WTC11 (cell line): ENCODE measurements around the gene EGFR. TPM values are rescaled to one million over a fixed set of nuclear protein-coding genes. Genes with fewer than 3 reads are reported as not detected.

ENCODE experiments used
- ATAC-seq: fragments of 200-7000 bp; cut with Tn5 transposase; 2 replicates; pipeline ENCODE4 v1.10.0; 2021; ENCODE audit warnings: mild to moderate bottlenecking, moderate library complexity
- CTCF ChIA-PET: fragments of 300-600 bp; sonication (Branson Sonifier 250); formaldehyde crosslinking; loops from one replicate; lab custom pipeline; 2021; ENCODE audit warnings: antibody characterized with exemption; lab: Charles Lee
- POLR2A ChIA-PET: fragments of 350-600 bp; sonication (Branson Sonifier 250); formaldehyde crosslinking; loops from one replicate; lab custom pipeline; 2021; ENCODE audit warnings: antibody characterized with exemption; lab: Charles Lee
- DNase-seq: peaks from one replicate; pipeline ENCODE4 v3.0.0; 2021; ENCODE audit warnings: low spot score
- H3K27ac Mint-ChIP-seq: 2 replicates; pipeline ENCODE4 v1.8.0; 2021; ENCODE audit warnings: mixed read lengths
- H3K27me3 Mint-ChIP-seq: 2 replicates; pipeline ENCODE4 v1.8.0; 2021; ENCODE audit warnings: low read depth, mild to moderate bottlenecking, moderate library complexity, mixed read lengths
- H3K36me3 Mint-ChIP-seq: 2 replicates; pipeline ENCODE4 v1.8.0; 2021; ENCODE audit warnings: mixed read lengths
- H3K4me1 Mint-ChIP-seq: 2 replicates; pipeline ENCODE4 v1.8.0; 2022; ENCODE audit warnings: mixed read lengths
- H3K4me3 Mint-ChIP-seq: 2 replicates; pipeline ENCODE4 v1.8.0; 2021; ENCODE audit warnings: mild to moderate bottlenecking, moderate library complexity, mixed read lengths
- H3K9me3 Mint-ChIP-seq: 2 replicates; pipeline ENCODE4 v1.8.0; 2021; ENCODE audit warnings: mixed read lengths
- FOXP1 ChIP-seq: sonication (generic); formaldehyde crosslinking; IDR thresholded peaks from 2 replicates; pipeline ENCODE4 v1.8.0; 2022; ENCODE audit warnings: missing genetic modification reagents, mild to moderate bottlenecking, moderate library complexity, borderline replicate concordance
- JAZF1 ChIP-seq: fragments of 250-450 bp; sonication (Bioruptor Pico); IDR thresholded peaks from 2 replicates; pipeline ENCODE4 v1.9.0; 2021; ENCODE audit warnings: moderate library complexity, mild to moderate bottlenecking, inconsistent platforms
- JUN ChIP-seq: sonication (generic); formaldehyde crosslinking; IDR thresholded peaks from 2 replicates; pipeline ENCODE4 v1.8.0; 2023; ENCODE audit warnings: mild to moderate bottlenecking, missing genetic modification reagents
- NFE2L1 ChIP-seq: sonication (generic); formaldehyde crosslinking; IDR thresholded peaks from 2 replicates; pipeline ENCODE4 v1.8.1; 2023; ENCODE audit warnings: missing genetic modification reagents
- NR2C2 ChIP-seq: sonication (generic); formaldehyde crosslinking; IDR thresholded peaks from 2 replicates; pipeline ENCODE4 v1.8.0; 2022; ENCODE audit warnings: mild to moderate bottlenecking, missing genetic modification reagents
- TEAD1 ChIP-seq: sonication (generic); formaldehyde crosslinking; IDR thresholded peaks from 2 replicates; pipeline ENCODE4 v1.8.0; 2022; ENCODE audit warnings: mild to moderate bottlenecking, missing genetic modification reagents
- ZNF121 ChIP-seq: sonication (generic); formaldehyde crosslinking; IDR thresholded peaks from 2 replicates; pipeline ENCODE4 v1.8.0; 2023; ENCODE audit warnings: missing genetic modification reagents
- ZNF317 ChIP-seq: sonication (generic); formaldehyde crosslinking; IDR thresholded peaks from 2 replicates; pipeline ENCODE4 v1.8.1; 2023; ENCODE audit warnings: low read depth, mild to moderate bottlenecking, moderate library complexity, missing genetic modification reagents, borderline replicate concordance
- ZNF671 ChIP-seq: fragments of 250-450 bp; sonication (Bioruptor Pico); IDR thresholded peaks from 2 replicates; pipeline ENCODE4 v1.8.0; 2021; ENCODE audit warnings: mild to moderate bottlenecking
- total RNA-seq: library from RNA; stranded (reverse); gene quantifications from 3 replicates; pipeline ENCODE4 v1.2.3, GENCODE V29; 2021
- TF ChIP-seq, protein P1 (sequence below): sonication (generic); formaldehyde crosslinking; IDR thresholded peaks from 2 replicates; pipeline ENCODE4 v1.8.1; 2022; ENCODE audit warnings: mild to moderate bottlenecking, missing genetic modification reagents, moderate library complexity, borderline replicate concordance
- TF ChIP-seq, protein P2 (sequence below): fragments of 250-450 bp; sonication (Bioruptor Pico); IDR thresholded peaks from 2 replicates; pipeline ENCODE4 v1.9.0; 2021; ENCODE audit warnings: mild to moderate bottlenecking
- TF ChIP-seq, protein P3 (sequence below): fragments of 250-450 bp; sonication (Bioruptor Pico); IDR thresholded peaks from 2 replicates; pipeline ENCODE4 v1.9.0; 2021; ENCODE audit warnings: mild to moderate bottlenecking, borderline replicate concordance
- TF ChIP-seq, protein P4 (sequence below): sonication (generic); formaldehyde crosslinking; conservative IDR thresholded peaks from 2 replicates; pipeline ENCODE4 v1.8.1; 2022; ENCODE audit warnings: mild to moderate bottlenecking, missing genetic modification reagents
- TF ChIP-seq, protein P5 (sequence below): sonication (generic); formaldehyde crosslinking; IDR thresholded peaks from 2 replicates; pipeline ENCODE4 v1.8.0; 2022; ENCODE audit warnings: mild to moderate bottlenecking, missing genetic modification reagents
- TF ChIP-seq, protein P6 (sequence below): fragments of 250-450 bp; sonication (Bioruptor Pico); IDR thresholded peaks from 2 replicates; pipeline ENCODE4 v2.1.2; 2022; ENCODE audit warnings: mild to moderate bottlenecking, moderate library complexity
- TF ChIP-seq, protein P7 (sequence below): fragments of 250-450 bp; sonication (Bioruptor Pico); conservative IDR thresholded peaks from 2 replicates; pipeline ENCODE4 v1.9.0; 2021; ENCODE audit warnings: mild to moderate bottlenecking
- TF ChIP-seq, protein P8 (sequence below): sonication (generic); formaldehyde crosslinking; IDR thresholded peaks from 2 replicates; pipeline ENCODE4 v1.8.1; 2022; ENCODE audit warnings: low read depth, missing genetic modification reagents, borderline replicate concordance

EGFR gene
- total RNA-seq, 1 experiment from 2014 or later, result 5.9 TPM

DNA sequence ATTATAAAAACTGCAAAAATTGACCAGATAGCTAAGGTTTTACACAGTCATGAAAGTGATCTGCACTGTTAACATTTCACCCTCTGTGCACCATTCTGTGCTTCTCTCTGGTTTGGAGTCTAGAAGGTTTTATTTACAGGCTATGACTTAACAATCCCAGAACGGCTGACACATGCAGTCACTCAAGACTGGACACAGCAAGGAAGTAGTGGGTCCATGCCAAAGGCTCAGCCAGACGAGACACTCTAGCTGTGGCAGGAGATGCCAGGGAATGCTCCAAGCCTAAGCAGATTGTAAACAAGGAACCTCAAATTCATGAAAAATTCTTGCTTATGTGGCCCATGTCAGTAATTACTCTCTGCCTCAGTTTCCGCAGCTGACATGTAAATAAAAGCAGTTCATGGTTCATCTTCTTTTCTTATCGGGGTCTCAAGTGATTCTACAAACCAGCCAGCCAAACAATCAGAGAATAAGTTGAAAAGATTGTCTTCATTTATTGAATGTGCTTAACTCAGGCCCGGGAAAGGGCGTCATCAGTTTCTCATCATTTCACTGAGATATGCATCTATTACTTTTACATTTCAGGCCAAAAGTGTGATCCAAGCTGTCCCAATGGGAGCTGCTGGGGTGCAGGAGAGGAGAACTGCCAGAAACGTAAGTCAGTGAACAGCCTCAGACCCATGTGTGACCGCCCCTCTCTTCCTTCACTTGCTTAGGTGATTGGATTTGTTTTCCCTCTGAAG, 132.1 kb downstream of the EGFR start:
- peaks cover 5% of the 10 kb centered on the region for H3K9me3 Mint-ChIP-seq
- H3K36me3 Mint-ChIP-seq, result no peaks in the 10 kb centered on the region
- H3K4me1 Mint-ChIP-seq, result peaks cover 11% of the 10 kb centered on the region; the same call in 1 of the 2 replicates
- ChIA-PET CTCF (interaction anchor here (0.9 to 1.0 kb wide), 2 partner anchors 99 to 105 kb away, joined by 3 read pairs; no protein-coding TSS in a partner anchor), POLR2A (no interaction called here)
- H3K27ac Mint-ChIP-seq, result no peak overlapping the region
- H3K4me3 Mint-ChIP-seq, result no peak overlapping the region
- no peak for ATAC-seq
- H3K27me3 Mint-ChIP-seq, result no peaks in the 10 kb centered on the region
- no peak for DNase-seq
- no peak for TF ChIP-seq NFE2L1 (CRISPR knock-in tag)
- TF ChIP-seq, protein P1, sequence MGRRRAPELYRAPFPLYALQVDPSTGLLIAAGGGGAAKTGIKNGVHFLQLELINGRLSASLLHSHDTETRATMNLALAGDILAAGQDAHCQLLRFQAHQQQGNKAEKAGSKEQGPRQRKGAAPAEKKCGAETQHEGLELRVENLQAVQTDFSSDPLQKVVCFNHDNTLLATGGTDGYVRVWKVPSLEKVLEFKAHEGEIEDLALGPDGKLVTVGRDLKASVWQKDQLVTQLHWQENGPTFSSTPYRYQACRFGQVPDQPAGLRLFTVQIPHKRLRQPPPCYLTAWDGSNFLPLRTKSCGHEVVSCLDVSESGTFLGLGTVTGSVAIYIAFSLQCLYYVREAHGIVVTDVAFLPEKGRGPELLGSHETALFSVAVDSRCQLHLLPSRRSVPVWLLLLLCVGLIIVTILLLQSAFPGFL, result no peak
- TF ChIP-seq, protein P2, sequence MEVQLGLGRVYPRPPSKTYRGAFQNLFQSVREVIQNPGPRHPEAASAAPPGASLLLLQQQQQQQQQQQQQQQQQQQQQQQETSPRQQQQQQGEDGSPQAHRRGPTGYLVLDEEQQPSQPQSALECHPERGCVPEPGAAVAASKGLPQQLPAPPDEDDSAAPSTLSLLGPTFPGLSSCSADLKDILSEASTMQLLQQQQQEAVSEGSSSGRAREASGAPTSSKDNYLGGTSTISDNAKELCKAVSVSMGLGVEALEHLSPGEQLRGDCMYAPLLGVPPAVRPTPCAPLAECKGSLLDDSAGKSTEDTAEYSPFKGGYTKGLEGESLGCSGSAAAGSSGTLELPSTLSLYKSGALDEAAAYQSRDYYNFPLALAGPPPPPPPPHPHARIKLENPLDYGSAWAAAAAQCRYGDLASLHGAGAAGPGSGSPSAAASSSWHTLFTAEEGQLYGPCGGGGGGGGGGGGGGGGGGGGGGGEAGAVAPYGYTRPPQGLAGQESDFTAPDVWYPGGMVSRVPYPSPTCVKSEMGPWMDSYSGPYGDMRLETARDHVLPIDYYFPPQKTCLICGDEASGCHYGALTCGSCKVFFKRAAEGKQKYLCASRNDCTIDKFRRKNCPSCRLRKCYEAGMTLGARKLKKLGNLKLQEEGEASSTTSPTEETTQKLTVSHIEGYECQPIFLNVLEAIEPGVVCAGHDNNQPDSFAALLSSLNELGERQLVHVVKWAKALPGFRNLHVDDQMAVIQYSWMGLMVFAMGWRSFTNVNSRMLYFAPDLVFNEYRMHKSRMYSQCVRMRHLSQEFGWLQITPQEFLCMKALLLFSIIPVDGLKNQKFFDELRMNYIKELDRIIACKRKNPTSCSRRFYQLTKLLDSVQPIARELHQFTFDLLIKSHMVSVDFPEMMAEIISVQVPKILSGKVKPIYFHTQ (CRISPR knock-in tag), result no peak
- TF ChIP-seq ZNF121 (CRISPR knock-in tag), result no peak
- no peak for TF ChIP-seq TEAD1 (CRISPR knock-in tag)
- TF ChIP-seq ZNF317, result no peak
- TF ChIP-seq NR2C2, result no peak
- TF ChIP-seq, protein P3, sequence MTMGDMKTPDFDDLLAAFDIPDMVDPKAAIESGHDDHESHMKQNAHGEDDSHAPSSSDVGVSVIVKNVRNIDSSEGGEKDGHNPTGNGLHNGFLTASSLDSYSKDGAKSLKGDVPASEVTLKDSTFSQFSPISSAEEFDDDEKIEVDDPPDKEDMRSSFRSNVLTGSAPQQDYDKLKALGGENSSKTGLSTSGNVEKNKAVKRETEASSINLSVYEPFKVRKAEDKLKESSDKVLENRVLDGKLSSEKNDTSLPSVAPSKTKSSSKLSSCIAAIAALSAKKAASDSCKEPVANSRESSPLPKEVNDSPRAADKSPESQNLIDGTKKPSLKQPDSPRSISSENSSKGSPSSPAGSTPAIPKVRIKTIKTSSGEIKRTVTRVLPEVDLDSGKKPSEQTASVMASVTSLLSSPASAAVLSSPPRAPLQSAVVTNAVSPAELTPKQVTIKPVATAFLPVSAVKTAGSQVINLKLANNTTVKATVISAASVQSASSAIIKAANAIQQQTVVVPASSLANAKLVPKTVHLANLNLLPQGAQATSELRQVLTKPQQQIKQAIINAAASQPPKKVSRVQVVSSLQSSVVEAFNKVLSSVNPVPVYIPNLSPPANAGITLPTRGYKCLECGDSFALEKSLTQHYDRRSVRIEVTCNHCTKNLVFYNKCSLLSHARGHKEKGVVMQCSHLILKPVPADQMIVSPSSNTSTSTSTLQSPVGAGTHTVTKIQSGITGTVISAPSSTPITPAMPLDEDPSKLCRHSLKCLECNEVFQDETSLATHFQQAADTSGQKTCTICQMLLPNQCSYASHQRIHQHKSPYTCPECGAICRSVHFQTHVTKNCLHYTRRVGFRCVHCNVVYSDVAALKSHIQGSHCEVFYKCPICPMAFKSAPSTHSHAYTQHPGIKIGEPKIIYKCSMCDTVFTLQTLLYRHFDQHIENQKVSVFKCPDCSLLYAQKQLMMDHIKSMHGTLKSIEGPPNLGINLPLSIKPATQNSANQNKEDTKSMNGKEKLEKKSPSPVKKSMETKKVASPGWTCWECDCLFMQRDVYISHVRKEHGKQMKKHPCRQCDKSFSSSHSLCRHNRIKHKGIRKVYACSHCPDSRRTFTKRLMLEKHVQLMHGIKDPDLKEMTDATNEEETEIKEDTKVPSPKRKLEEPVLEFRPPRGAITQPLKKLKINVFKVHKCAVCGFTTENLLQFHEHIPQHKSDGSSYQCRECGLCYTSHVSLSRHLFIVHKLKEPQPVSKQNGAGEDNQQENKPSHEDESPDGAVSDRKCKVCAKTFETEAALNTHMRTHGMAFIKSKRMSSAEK (CRISPR knock-in tag), result no peak
- TF ChIP-seq JAZF1 (CRISPR knock-in tag), result no peak
- no peak for TF ChIP-seq ZNF671 (CRISPR knock-in tag)
- TF ChIP-seq, protein P4, sequence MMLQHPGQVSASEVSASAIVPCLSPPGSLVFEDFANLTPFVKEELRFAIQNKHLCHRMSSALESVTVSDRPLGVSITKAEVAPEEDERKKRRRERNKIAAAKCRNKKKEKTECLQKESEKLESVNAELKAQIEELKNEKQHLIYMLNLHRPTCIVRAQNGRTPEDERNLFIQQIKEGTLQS (CRISPR knock-in tag), result no peak
- TF ChIP-seq, protein P5, sequence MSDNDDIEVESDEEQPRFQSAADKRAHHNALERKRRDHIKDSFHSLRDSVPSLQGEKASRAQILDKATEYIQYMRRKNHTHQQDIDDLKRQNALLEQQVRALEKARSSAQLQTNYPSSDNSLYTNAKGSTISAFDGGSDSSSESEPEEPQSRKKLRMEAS, result no peak
- TF ChIP-seq, protein P6, sequence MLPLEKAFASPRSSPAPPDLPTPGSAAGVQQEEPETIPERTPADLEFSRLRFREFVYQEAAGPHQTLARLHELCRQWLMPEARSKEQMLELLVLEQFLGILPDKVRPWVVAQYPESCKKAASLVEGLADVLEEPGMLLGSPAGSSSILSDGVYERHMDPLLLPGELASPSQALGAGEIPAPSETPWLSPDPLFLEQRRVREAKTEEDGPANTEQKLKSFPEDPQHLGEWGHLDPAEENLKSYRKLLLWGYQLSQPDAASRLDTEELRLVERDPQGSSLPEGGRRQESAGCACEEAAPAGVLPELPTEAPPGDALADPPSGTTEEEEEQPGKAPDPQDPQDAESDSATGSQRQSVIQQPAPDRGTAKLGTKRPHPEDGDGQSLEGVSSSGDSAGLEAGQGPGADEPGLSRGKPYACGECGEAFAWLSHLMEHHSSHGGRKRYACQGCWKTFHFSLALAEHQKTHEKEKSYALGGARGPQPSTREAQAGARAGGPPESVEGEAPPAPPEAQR (CRISPR knock-in tag), result no peak
- TF ChIP-seq JUN (CRISPR knock-in tag), result no peak
- TF ChIP-seq FOXP1 (CRISPR knock-in tag), result no peak
- TF ChIP-seq, protein P7, sequence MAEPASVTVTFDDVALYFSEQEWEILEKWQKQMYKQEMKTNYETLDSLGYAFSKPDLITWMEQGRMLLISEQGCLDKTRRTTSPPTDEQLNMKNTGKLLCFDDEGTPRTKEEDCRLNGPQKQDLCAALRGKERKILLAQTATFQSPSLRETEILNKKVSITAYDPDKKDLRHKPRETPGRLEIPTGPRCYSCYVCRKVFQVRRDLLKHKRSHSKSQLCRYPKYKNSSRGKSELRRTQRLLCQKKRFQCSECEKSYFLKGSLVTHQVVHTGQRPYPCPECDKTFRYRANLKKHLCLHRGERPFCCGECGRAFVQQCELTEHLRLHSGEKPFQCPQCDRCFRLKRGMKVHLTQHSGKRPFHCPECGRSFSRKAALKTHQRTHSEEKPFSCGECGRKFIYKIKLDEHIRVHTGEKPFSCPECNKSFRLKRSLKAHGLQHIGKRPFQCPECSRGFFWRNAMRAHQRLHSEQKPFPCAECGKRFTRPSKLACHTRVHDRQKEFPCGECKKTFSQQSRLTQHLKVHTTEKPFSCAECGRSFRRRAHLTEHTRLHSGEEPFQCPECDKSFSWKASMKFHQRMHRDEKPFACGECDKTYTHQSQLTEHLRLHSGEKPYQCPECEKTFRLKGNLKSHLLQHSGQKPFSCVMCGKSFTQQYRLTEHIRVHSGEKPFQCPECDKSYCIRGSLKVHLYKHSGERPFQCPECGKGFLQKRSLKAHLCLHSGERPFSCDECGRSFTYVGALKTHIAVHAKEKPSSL (CRISPR knock-in tag), result no peak
- TF ChIP-seq, protein P8, sequence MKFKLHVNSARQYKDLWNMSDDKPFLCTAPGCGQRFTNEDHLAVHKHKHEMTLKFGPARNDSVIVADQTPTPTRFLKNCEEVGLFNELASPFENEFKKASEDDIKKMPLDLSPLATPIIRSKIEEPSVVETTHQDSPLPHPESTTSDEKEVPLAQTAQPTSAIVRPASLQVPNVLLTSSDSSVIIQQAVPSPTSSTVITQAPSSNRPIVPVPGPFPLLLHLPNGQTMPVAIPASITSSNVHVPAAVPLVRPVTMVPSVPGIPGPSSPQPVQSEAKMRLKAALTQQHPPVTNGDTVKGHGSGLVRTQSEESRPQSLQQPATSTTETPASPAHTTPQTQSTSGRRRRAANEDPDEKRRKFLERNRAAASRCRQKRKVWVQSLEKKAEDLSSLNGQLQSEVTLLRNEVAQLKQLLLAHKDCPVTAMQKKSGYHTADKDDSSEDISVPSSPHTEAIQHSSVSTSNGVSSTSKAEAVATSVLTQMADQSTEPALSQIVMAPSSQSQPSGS (CRISPR knock-in tag), result no peak
- TF ChIP-seq, all 79 proteins: peak for 0
